A673 (cell line): ENCODE measurements around the gene CLCF1.

ENCODE experiments used
- CTCF ChIP-seq: fragments of 300-800, 200-600 bp; sonication (generic); conservative IDR thresholded peaks from 2 replicates; pipeline ENCODE4 v1.5.1; 2017; ENCODE audit warnings: low read depth, mild to moderate bottlenecking, antibody characterized with exemption, low read length, moderate library complexity, mixed read lengths
- EZH2 ChIP-seq: fragments of 200-600 bp; sonication (generic); IDR thresholded peaks from 2 replicates; pipeline ENCODE4 v1.6.1; 2017; ENCODE audit warnings: borderline replicate concordance, low read depth, mild to moderate bottlenecking, mixed read lengths, antibody characterized with exemption, low read length; ENCODE audit not compliant: poor library complexity, severe bottlenecking

- TF ChIP-seq EZH2, result no peak
- TF ChIP-seq CTCF, result no peak
These were observed 24.1 kb upstream of the CLCF1 start for GRCh38 chr11:67397536-67397935.
